ENCODE results near the gene MAD2L2.
A peak's percentile ranks its signal among the peaks of the same experiment; 100 is the strongest.

MAD2L2 gene

DNA sequence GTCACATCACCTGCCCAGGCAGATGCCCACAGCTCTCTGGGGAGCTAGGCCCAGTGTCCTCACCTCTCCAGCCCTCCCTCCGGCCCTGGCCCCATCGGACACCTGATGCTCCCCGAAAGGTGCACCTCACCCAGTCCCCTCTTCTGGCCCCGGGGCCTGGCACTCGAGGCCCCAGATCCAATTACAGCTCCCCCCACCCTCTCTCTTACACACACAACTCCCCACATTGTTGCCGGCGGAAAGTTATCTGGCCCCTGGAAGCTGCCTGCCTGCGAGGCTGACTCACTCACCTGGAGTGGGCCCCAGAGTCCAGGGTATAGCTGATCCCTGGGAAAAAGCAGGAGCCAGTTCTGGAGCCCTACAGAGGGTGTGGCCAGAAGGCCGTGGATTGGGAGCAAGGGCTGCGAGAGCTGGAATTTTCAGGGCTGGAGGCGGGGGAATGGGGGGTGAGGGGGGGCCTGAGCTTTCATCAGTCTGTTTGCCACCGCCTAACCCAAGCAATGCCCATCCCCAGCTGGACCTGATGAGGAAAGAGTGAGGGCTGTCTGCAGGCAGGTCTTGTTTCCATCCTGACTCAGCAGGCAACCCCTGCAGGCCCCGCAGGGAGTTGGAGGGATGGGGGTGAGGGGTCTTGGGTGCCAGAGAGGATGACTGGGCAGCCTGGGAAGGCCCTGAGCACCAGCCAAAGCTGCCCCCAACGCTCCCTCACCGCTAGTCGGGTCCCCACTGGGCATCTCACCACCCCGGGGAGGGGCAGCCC lies 27.7 kb downstream of the MAD2L2 start:
- no peak for DNase-seq (ENCODE audit: low read depth in 2 of 2)

DNA sequence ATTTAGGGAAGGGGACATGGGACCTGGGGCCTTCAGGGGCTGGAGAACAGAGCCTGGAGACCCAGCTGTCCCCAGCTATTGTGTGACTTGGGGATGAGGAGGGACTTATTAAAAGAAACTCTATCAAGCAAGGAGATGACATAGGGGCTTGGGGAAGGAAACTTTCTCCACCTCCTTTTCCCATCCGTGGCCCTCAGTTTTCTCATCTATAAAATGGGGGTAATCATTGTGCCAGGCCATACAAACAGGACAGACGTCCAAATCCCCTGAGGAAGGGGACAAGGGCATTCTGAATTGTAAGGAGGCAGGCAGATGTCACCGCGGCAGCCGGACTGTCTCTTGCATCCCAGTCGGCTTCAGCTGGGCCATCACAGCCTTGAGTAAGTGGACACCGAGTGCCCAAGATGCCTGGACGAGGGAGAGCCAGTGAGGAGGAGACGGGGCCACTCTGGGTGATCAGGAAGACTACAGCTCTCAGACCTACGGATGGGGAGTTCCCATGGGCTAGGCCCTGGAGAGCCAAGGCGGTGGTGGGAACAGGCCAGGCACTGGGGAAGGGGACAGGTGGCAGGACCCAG lies 28.7 kb downstream of the MAD2L2 start:
- no peak for DNase-seq (ENCODE audit: low read depth in 2 of 2)

DNA sequence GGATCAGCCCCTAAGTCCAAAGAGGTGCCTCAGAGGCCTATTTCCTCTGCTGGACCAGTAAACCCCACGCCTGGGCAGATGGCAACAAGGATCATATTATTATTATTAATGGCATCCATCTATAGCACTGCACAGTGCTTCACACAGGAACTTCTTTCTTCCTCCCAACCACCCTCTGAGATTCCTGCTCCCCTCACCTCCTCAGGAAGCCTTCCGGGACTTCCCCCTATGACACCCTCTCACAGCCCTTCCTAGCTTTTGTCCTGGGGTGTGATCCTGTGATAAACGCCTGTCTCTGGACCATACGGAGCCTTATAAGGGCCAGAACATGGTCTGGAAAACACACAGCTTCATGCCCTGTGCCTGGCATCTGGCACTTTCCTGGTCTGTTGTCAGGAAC lies 29.9 kb downstream of the MAD2L2 start:
- no peak for DNase-seq (ENCODE audit: low read depth in 2 of 2)

DNA sequence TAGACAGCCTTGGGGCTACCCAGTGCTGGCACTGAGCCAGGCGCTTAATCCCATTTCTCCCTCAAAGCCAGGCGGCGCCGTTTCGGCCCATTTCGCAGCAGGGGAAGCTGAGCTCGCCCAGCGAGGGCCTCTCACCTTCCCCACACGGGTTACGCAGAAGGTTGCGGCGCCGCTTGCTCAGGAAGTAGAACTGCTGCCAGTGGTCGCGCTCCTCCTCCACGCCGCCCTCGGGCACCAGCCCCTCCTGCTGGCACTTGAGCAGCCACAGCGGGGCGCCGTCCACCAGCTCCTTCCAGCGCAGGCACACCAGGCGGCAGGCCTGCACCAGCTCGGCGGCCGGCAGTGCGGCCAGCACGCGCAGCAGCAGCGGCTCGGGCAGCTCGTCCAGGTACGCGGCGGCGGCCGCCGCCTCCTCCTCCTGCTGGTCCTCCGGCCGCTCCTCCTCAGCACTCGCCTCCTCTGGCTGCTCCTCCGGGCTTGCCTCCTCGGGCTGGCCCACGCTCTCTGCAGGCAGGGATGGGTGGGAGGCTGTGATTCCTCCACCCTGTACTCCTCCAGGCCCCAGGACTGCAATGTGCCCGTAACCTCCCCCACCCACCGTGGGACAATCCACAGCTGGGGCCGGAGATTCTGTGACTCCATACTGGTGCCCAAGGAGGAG lies 30.5 kb downstream of the MAD2L2 start:
- DNase-seq (ENCODE audit: low read depth in 2 of 2), result peak; percentile 75 to 82

DNA sequence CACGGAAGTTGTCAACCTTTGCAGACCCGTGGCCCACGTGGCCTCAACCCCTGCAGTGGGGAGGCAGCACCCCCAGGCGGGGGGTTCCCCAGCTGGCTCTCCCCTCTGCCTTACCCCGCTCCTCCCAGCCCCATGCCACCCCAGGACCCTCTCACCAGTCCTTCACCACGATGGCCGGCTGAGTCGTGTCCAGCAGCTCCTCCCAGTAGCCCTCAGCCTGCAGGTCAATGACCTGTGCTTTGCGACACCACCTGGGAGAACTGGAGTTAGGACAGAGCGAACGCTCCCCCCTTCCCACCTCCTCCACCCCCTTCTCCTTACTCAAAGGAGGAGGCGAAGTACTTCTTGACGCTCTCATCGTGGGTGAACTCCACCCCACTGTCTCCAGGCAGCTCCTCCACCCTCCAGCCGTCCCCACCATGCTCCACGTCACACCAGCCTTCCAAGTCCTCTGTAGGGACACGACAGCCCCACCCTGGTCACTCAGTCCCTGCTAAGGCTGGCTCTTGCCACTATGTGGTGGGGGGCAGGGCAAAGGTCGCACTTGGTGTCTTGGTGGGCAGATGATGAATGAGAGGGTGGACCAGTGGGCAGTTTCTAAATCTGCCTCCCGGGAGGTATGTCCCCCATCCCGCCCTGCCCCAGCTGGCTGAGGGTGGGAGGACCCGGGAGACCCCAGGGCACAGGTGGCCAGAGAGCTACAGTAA lies 31.2 kb downstream of the MAD2L2 start:
- no peak for DNase-seq (ENCODE audit: low read depth in 2 of 2)

DNA sequence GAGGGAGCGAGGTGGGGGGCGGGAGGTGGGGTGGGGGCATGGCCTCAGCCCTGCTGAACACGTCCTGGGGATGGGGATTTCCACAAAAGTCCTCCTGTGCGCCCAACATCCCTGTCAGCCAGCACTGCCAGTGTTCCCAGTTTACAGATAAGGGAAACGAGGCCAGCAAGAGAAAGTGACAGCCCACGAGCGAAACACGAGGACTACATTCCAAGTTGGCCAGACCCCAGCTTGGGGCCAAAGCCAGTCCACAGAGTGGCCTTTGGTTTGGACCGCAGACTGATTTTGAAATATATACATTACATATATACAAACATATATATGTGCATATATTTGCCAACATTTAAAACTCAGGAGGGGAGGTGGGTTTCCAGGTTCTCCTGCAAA lies 31.7 kb downstream of the MAD2L2 start:
- no peak for DNase-seq (ENCODE audit: low read depth in 2 of 2)

DNA sequence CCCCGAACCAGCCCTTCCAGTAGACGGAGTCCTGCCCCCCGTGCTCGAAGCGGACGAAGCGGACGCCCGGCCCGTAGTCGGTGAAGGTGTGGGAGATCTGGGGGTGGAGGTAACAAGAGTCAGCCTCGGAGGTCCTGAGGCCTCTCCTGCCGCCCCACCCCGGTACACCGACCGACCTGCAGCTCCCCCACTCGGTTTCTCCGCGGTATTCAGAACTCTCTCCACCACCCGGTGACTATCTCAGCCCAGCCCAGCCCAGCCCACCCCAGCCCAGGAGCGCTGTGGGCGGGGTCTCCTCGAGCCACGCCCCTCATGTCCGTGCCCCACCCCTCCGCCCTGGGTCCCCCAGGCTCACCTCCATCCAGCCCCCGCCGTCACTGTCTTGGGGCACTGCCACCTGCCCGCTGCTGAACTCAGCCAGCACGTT lies 32.2 kb downstream of the MAD2L2 start:
- DNase-seq (ENCODE audit: low read depth in 2 of 2), result peak in 1 of 2 donors; percentile 24

DNA sequence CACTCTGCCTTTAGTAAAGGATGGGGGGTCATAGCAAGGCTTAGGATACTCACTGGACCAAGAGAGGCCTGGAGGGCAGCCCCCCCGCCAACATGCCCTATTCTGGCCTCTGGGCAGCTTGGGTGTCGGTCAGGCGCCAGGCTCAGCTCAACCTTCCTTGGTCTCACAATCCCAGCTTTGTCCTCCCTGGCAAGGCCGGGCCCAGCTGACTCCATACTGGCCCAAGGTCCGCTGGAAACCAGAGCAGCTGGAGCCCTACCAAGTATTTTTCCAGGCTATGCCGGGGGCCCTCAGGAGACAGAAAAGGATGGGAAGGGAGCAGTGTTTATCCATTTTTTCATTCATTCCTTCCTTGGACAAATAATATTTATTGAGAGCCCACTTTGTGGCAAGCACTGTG lies 32.9 kb downstream of the MAD2L2 start:
- DNase-seq (ENCODE audit: low read depth in 2 of 2), result no peak

DNA sequence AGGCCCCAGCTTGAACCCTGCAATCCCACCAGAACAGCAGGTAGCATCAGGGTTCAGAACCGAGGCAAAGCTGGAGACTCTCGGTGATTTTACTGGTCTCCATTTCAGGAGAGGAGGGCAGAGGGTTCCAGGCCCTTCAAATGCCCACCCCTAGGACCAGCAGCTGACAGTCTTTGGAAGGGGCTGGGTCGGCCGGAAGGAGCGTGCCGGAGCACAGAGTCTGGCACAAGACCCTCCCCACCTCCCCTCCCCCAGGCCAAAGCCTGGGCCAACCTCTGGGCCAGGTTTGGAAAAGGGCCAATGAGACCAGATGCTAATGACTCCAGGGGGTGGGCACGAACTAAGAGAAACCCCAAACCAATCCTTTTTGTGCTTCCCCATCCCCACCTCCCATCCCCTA lies 33.6 kb downstream of the MAD2L2 start:
- no peak for DNase-seq (ENCODE audit: low read depth in 2 of 2)

DNA sequence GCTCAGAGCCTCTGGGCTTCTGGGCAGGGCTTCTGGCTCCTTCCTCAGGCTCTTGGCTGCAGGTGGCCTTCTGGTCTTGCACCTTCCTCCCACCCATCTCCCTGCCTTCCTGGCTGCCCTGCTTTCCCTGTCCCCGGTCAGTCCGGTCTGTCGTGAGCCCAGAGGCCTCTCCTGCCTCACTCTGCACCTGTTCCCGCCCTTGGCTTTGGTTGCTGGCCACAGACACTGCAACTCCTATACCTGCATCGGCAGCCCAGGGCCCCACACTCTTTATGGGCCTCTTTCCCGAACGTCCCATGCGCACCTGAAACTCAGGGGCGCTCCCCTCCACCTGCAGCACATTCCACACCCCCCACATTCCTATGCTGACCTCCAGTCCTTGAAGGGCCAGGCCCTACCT lies 34.6 kb downstream of the MAD2L2 start:
- DNase-seq (ENCODE audit: low read depth in 2 of 2), result no peak

DNA sequence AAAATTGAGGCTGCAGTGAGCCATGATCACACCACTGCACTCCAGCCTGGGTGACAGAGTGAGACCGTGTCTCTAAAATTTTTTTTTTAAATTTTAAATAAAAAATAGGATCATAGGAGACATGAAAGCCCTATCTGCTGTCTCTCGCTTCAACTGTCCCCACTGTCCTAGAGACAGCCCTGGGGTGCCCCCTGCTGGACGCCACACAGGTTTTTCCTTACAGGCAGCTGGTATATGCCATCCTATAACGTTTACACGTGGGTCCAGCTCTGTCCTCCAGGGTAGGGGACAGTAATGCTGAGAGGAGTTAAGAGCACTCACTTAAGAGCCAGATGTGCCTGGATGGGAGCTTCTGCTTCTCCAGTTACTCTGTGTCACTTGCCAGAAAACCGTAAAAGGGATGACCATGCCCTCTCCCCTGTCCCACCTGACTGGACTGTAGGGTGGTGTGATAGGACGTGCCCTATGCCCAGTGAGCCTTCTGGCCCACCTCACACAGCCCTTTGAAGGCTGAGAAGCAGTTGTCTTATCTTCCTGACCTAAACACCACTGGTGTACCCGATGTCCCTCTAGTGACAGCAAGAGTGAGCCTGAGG lies 35.2 kb downstream of the MAD2L2 start:
- peak; percentile 64 to 67 for DNase-seq (ENCODE audit: low read depth in 2 of 2)

DNA sequence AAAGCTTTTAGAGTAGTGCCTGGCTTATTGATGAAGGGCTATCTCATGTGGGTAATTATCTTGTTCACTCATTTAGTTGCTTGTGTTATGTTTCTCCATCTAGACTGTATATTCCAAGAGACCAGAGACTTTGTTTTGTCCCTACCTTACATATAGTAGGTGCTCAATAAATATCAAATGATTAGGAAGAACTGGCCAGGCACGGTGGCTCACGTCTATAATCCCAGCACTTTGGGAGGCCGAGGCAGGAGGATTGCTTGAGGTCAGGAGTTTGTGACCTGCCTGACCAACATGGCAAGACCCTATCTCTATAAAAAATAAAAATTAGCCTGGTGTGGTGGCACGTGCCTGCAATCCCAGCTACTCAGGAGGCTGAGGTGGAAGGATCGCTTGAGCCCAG lies 35.7 kb downstream of the MAD2L2 start:
- no peak for DNase-seq (ENCODE audit: low read depth in 2 of 2)

DNA sequence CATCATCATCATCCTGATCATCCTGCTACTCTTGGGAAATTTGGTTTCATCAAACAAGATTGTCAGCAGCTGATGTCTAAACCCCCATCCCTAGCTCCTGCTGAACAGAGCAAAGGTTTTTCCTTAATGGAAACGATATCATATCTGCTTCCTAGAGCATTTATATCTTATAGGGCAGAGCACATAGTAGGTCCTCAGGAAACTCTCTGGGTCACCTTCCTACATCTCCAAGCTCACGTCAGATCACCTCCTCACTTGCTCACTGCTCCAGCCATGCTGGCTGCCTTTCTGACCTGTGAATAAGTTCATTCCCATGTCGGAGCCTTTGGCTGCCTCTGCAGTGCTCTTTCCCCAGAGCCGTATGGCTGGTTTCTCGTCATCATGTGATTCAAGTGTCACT lies 37.2 kb downstream of the MAD2L2 start:
- no peak for DNase-seq (ENCODE audit: low read depth in 2 of 2)

DNA sequence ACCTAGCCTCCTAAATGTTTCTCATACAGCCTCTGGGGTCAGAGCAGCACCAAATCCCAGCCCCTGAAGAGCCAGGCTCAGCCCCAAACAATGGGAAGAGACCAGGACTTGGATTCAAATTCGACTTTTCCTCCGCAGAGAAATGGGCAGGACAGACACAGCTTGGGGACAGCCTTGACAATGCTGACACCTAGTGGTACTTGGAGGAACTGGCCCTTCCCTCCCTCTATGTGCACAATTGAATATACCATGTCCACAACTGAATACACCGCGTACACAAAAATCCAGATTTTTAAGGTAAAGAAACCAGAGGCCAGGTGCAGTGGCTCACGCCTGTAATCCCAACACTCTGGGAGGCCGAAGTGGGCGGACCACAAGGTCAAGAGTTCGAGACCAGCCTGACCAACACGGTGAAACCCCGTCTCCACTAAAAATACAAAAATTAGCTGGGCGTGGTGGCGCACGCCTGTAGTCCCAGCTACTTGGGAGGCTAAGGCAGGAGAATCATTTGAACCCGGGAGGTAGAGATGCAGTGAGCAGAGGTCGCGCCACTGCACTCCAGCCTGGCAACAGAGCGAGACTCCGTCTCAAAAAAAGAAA lies 38.4 kb downstream of the MAD2L2 start:
- peak in 1 of 2 donors; percentile 38 for DNase-seq (ENCODE audit: low read depth in 2 of 2)

DNA sequence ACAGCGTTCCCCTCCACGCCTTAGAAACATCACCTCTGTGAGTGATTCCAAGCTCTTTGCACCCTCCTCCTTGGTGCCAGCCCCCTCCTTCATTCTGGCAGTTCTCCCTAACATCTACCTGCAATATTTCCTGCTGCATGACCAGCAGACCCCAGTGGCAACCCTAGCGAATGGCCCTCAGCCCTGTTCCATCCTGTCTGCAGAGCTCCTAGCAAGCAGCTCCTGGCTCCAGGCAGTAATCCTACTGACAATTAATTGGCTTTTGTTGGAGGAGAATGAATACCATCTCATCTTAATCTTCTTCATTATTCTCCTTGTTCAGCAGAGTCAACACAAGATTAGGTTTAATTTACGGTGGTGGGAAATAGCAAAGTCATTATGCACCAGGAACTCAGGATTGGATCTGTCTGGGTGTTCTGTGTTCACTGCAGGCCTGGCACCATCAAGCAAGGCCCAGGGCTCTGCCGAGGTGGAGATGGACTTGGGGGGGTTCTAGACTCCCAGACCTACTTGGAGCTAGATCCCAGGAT lies 39.1 kb downstream of the MAD2L2 start:
- no peak for DNase-seq (ENCODE audit: low read depth in 2 of 2)

DNA sequence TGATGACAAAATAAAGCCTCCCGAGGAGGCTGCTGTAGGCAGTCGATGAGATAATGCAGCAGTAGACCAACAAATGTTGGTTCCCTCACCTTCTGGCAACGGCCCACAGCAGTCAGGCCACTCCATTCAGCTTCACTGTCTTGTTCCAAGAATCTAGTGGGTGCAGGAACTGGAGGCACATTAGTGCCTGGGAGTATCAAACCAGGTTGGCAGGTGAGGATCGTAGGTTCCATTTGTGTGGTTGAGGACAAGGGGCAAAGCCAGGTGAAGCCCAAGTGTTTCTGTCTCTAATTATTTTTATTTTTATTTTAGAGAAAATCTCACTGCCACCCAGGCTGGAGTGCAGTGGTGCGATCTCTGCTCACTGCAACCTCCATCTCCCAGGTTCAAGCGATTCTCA lies 40.0 kb downstream of the MAD2L2 start:
- DNase-seq (ENCODE audit: low read depth in 2 of 2), result no peak

DNA sequence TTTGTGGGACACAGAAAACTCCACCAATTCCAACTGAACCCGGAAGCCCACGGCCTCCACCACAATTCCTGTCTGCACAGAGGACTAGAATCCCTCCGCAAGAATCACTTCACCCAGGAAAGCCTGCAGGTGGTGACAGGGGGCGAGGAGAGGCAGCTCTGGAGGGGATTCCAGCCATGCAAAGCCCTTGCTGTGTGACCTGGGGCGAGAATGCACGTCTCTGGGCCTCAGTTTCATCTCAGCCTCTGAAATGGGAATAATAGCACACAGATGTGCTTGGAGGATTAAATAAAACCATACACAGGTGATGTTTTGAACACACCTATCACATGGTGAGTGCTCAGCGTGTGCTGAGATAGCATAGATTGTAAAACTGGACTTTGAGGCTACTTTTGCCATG lies 40.8 kb downstream of the MAD2L2 start:
- no peak for DNase-seq (ENCODE audit: low read depth in 2 of 2)

DNA sequence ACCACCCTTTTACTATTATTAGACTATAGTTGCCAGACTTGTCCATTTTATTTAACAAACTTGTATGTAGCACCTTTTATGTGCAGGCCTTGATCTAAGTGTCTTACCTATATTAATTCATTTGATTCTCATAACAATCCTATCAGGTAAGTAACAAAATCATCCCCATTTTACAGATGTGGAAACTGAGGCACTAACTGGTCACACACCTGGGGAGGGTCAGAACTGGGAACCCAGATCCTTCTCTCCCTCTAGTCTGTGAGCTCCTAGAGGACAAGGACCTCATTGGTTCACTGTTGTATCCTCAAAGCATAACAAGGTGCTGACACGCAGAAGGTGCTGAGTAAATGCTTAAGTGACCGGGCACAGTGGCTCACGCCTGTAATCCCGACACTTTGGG lies 41.6 kb downstream of the MAD2L2 start:
- no peak for DNase-seq (ENCODE audit: low read depth in 2 of 2)

DNA sequence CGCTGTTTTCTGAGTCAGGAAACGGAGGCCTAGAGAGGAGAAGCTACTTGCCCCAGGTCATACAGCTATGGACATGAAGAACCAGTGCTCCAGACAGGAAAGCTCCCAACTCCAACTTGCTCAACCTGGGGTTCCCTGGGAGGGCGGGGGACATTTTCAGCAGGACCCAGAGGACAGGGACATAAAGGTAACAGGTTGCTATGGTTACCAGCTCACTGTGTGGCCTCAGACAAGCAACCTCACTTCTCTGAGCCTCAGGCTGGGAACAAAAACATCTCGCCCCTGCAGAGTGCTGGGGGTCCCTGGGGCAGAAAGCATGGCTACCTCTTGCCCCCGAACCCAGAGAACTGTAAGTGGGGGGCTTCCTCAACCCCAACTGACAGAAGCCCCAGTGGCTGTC lies 42.8 kb downstream of the MAD2L2 start:
- DNase-seq (ENCODE audit: low read depth in 2 of 2), result no peak

DNA sequence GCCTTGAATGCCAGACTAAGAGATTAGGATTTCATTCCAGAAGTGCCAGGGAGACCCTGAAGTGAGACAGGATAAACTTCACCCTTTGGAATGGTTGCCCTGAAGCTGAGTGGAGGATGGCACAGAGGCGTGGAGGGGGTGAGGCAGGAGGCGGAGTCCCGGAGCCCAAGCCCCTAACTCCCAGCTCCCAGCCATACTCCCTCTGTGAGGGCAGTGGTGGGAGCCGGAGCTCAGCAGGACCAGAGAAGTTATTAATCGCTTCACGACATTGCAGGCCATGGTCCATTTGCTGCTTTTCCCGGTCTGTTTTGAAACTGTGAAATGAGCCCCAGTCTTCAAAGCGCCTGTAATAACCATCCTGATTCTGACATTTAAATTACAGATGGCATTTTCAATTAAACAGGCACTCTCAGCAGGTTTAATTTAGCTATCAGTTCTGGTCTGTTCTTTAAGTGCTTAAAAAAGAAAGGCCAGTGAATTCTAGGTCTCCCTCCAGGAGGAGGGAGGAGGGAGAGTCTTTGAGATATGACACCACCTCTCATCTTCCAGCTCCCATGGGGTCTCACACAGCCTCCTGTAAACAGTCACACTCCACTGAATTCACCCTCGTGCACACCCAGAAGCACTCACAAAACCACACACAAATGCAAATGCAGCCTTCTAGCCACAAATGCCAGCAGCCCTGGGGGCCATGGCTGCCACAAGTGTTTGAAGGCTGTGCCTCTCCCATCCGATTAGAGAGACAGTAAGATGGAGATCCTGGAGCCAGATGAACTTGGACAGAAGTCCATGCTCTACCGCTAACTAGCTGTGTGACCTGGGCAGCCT lies 46.4 kb downstream of the MAD2L2 start:
- no peak for DNase-seq (ENCODE audit: low read depth in 2 of 2)
